ENCODE data around the gene PHYHIPL. TPM values are rescaled to one million over a fixed set of nuclear protein-coding genes. Genes with fewer than 3 reads are reported as not detected.
"Not testable (repeated sequence)": the region's sequence is repeated elsewhere in the genome, so short reads cannot be mapped to it uniquely, and the experiment has no call there.

Gene PHYHIPL
- total RNA-seq, 4 donors from 2014 or later: 0.11 to 0.29 (median 0.13) TPM; not detected in 1

GRCh38 chr10:59237775-59238174, 61.3 kb downstream of the PHYHIPL start:
- Histone ChIP-seq H3K9me3 (no peaks in the 10 kb centered on the region), H3K4me3 (replicated peaks in 1 of 3) (no peak overlapping the region), H3K27me3 (no peaks in the 10 kb centered on the region), H3K36me3 (no peaks in the 10 kb centered on the region), H3K4me1 (no peaks in the 10 kb centered on the region), H3K27ac (no peak overlapping the region)
- TF ChIP-seq POLR2A (IDR thresholded peaks at IDR 0.05): no peak
- no peak for TF ChIP-seq CTCF (IDR thresholded peaks at IDR 0.05)
- DNase-seq: no peak
- intact Hi-C loops (cut with DNase I): loop anchor here (10.0 kb wide), 2 partner anchors 227 to 453 kb away; no protein-coding TSS in a partner anchor

GRCh38 chr10:59239108-59239507, 62.7 kb downstream of the PHYHIPL start:
- not testable (repeated sequence) for H3K36me3 ChIP-seq; H3K4me1 ChIP-seq; H3K9me3 ChIP-seq; H3K27me3 ChIP-seq; H3K27ac ChIP-seq; H3K4me3 ChIP-seq (replicated peaks in 1 of 3); DNase-seq
- intact Hi-C loops (cut with DNase I): loop anchor here (10.0 kb wide), 2 partner anchors 226 to 454 kb away; no protein-coding TSS in a partner anchor
- WGBS, 2 donors: 93% methylated on average over 2 of the region's 2 CpGs

GRCh38 chr10:59240582-59241183, 64.2 kb downstream of the PHYHIPL start:
- Histone ChIP-seq H3K4me1 (no peaks in the 10 kb centered on the region), H3K36me3 (no peaks in the 10 kb centered on the region), H3K27ac (no peak overlapping the region), H3K4me3 (replicated peaks in 1 of 3) (no peak overlapping the region), H3K27me3 (no peaks in the 10 kb centered on the region), H3K9me3 (no peaks in the 10 kb centered on the region)
- 42 to 44% methylated on average over 2 of the region's 2 CpGs for WGBS, 2 donors
- intact Hi-C loops (cut with DNase I): loop anchor here (5.0 kb wide), 1 partner anchor 382 kb away; no protein-coding TSS in a partner anchor
- no peak for DNase-seq
- peak; percentile 31 to 88 (median 66) for TF ChIP-seq CTCF (IDR thresholded peaks at IDR 0.05)
- TF ChIP-seq POLR2A (IDR thresholded peaks at IDR 0.05): no peak

- Histone ChIP-seq H3K27me3 (no peaks in the 10 kb centered on the region), H3K4me1 (no peaks in the 10 kb centered on the region), H3K36me3 (no peaks in the 10 kb centered on the region), H3K27ac (no peak overlapping the region), H3K9me3 (no peaks in the 10 kb centered on the region), H3K4me3 (replicated peaks in 1 of 3) (no peak overlapping the region)
- intact Hi-C loops (cut with DNase I): loop anchor here (5.0 kb wide), 1 partner anchor 380 kb away; no protein-coding TSS in a partner anchor
- 89 to 100% methylated on average over 1 of the region's 1 CpG for WGBS, 2 donors
- DNase-seq: no peak
- no peak for TF ChIP-seq CTCF (IDR thresholded peaks at IDR 0.05)
- no peak for TF ChIP-seq POLR2A (IDR thresholded peaks at IDR 0.05)
Observed at GRCh38 chr10:59242057-59242456, 65.6 kb downstream of the PHYHIPL start.

GRCh38 chr10:59242991-59243390, 66.5 kb downstream of the PHYHIPL start:
- TF ChIP-seq POLR2A (IDR thresholded peaks at IDR 0.05): no peak
- Histone ChIP-seq H3K36me3 (no peaks in the 10 kb centered on the region), H3K27ac (no peak overlapping the region), H3K4me3 (replicated peaks in 1 of 3) (no peak overlapping the region), H3K9me3 (no peaks in the 10 kb centered on the region), H3K27me3 (no peaks in the 10 kb centered on the region), H3K4me1 (no peaks in the 10 kb centered on the region)
- intact Hi-C loops (cut with DNase I): loop anchor here (5.0 kb wide), 1 partner anchor 379 kb away; no protein-coding TSS in a partner anchor
- DNase-seq: no peak
- 89 to 92% methylated on average over 3 of the region's 3 CpGs for WGBS, 2 donors

- no peak for DNase-seq
- intact Hi-C loops (cut with DNase I): loop anchor here (5.0 kb wide), 1 partner anchor 379 kb away; no protein-coding TSS in a partner anchor
- H3K9me3 ChIP-seq: no peaks in the 10 kb centered on the region
- no peaks in the 10 kb centered on the region for H3K4me1 ChIP-seq
- TF ChIP-seq POLR2A (IDR thresholded peaks at IDR 0.05): no peak
- no peak for TF ChIP-seq CTCF (IDR thresholded peaks at IDR 0.05)
- no peak overlapping the region for H3K27ac ChIP-seq
- no peaks in the 10 kb centered on the region for H3K36me3 ChIP-seq
- no peaks in the 10 kb centered on the region for H3K27me3 ChIP-seq
- 88 to 91% methylated on average over 2 of the region's 2 CpGs for WGBS, 2 donors
- no peak overlapping the region for H3K4me3 ChIP-seq (replicated peaks in 1 of 3)
Observed at GRCh38 chr10:59243611-59244195, 67.3 kb downstream of the PHYHIPL start.

All from thyroid gland (tissue), 4 donors.